HEK293 (cell line): ENCODE data around the gene ZCCHC24.

Experiments used
- CTCF ChIA-PET: fragments of 350-600 bp; formaldehyde crosslinking; extraction: SDS; loops from one replicate; lab custom pipeline; 2021; ENCODE audit warnings: antibody characterized with exemption; lab: Yijun Ruan, JAX
- POLR2A ChIA-PET: fragments of 300-600 bp; formaldehyde crosslinking; extraction: SDS; loops from one replicate; lab custom pipeline; 2020; ENCODE audit warnings: antibody characterized with exemption, inconsistent platforms; lab: Yijun Ruan, JAX
- H3K27ac ChIP-seq: fragments of 200-500 bp; sonication (Bioruptor generic); 2 replicates; pipeline ENCODE4 v1.5.1; 2014; ENCODE audit warnings: low read depth, low read length, control low read depth, inconsistent platforms; ENCODE audit errors: extremely low read depth
- H3K36me3 ChIP-seq, 2 experiments: fragments of 200-500 bp in 1 of 2; sonication (Bioruptor generic) in 1 of 2; 1 replicate in 1 of 2; 2 replicates in 1 of 2; pipeline ENCODE4 v1.5.1; 2014 to 2017; ENCODE audit warnings: inconsistent platforms in 2 of 2, low read length in 2 of 2; ENCODE audit not compliant: control insufficient read depth in 2 of 2, insufficient read depth in 1 of 2
- H3K4me1 ChIP-seq: fragments of 200-500 bp; sonication (Bioruptor generic); 2 replicates; pipeline ENCODE4 v1.5.1; 2014; ENCODE audit warnings: mild to moderate bottlenecking, low read length, inconsistent platforms; ENCODE audit not compliant: control insufficient read depth, insufficient read depth
- H3K4me3 ChIP-seq: 2 replicates; pipeline ENCODE4 v1.5.1; 2011; ENCODE audit warnings: low read depth, mild to moderate bottlenecking, control low read depth, low read length, moderate library complexity
- H3K9me3 ChIP-seq: fragments of 200-500 bp; sonication (Bioruptor generic); 2 replicates; pipeline ENCODE4 v1.5.1; 2014; ENCODE audit warnings: low read depth, low read length, inconsistent platforms; ENCODE audit not compliant: control insufficient read depth, insufficient read depth
- FEZF1 ChIP-seq: fragments of 450-650 bp; formaldehyde crosslinking; IDR thresholded peaks from 2 replicates; pipeline ENCODE4 v1.5.1; 2016; ENCODE audit warnings: missing biosample characterization, missing genetic modification characterization
- PRDM1 ChIP-seq: fragments of 450-650 bp; formaldehyde crosslinking; IDR thresholded peaks from 2 replicates; pipeline ENCODE4; 2016; ENCODE audit warnings: missing biosample characterization, missing genetic modification characterization
- RBAK ChIP-seq: fragments of 450-650 bp; formaldehyde crosslinking; IDR thresholded peaks from 2 replicates; pipeline ENCODE4 v1.5.1; 2016; ENCODE audit warnings: missing biosample characterization, missing genetic modification characterization
- TCF7L2 ChIP-seq: IDR thresholded peaks from 2 replicates; pipeline ENCODE4 v1.6.1; 2011; ENCODE audit warnings: low read depth, mild to moderate bottlenecking, inconsistent platforms, low read length, moderate library complexity, borderline replicate concordance
- ZFP37 ChIP-seq: fragments of 450-650 bp; formaldehyde crosslinking; IDR thresholded peaks from 2 replicates; pipeline ENCODE4 v1.5.1; 2016; ENCODE audit warnings: missing biosample characterization, missing genetic modification characterization
- ZFP41 ChIP-seq: fragments of 450-650 bp; formaldehyde crosslinking; IDR thresholded peaks from 2 replicates; pipeline ENCODE4 v1.5.1; 2016; ENCODE audit warnings: missing biosample characterization, missing genetic modification characterization, borderline replicate concordance
- ZNF10 ChIP-seq: fragments of 450-650 bp; formaldehyde crosslinking; IDR thresholded peaks from 2 replicates; pipeline ENCODE4 v1.5.1; 2017; ENCODE audit warnings: missing biosample characterization, missing genetic modification characterization
- ZNF114 ChIP-seq: fragments of 450-650 bp; formaldehyde crosslinking; IDR thresholded peaks from 2 replicates; pipeline ENCODE4 v1.5.0; 2017; ENCODE audit warnings: missing biosample characterization, missing genetic modification characterization
- ZNF133 ChIP-seq: fragments of 450-650 bp; formaldehyde crosslinking; IDR thresholded peaks from 2 replicates; pipeline ENCODE4 v1.5.1; 2016; ENCODE audit warnings: missing biosample characterization, missing genetic modification characterization
- ZNF174 ChIP-seq: fragments of 450-650 bp; formaldehyde crosslinking; IDR thresholded peaks from 2 replicates; pipeline ENCODE4 v1.5.0; 2017; ENCODE audit warnings: missing biosample characterization, mild to moderate bottlenecking, missing genetic modification characterization
- ZNF2 ChIP-seq: fragments of 450-650 bp; formaldehyde crosslinking; IDR thresholded peaks from 2 replicates; pipeline ENCODE4 v1.5.1; 2016; ENCODE audit warnings: missing biosample characterization, missing genetic modification characterization
- ZNF311 ChIP-seq: fragments of 450-650 bp; formaldehyde crosslinking; IDR thresholded peaks from 2 replicates; pipeline ENCODE4 v1.5.1; 2017; ENCODE audit warnings: missing biosample characterization, missing genetic modification characterization, borderline replicate concordance
- ZNF510 ChIP-seq: fragments of 450-650 bp; formaldehyde crosslinking; IDR thresholded peaks from 2 replicates; pipeline ENCODE4 v1.5.1; 2018; ENCODE audit warnings: mild to moderate bottlenecking, missing genetic modification characterization, missing biosample characterization; ENCODE audit not compliant: insufficient replicate concordance
- ZNF571 ChIP-seq: fragments of 450-650 bp; formaldehyde crosslinking; IDR thresholded peaks from 2 replicates; pipeline ENCODE4 v1.5.0; 2017; ENCODE audit warnings: missing biosample characterization, missing genetic modification characterization
- ZNF701 ChIP-seq: fragments of 450-650 bp; formaldehyde crosslinking; IDR thresholded peaks from 2 replicates; pipeline ENCODE4 v1.5.1; 2016; ENCODE audit warnings: missing biosample characterization, missing genetic modification characterization
- ZNF707 ChIP-seq: fragments of 450-650 bp; formaldehyde crosslinking; IDR thresholded peaks from 2 replicates; pipeline ENCODE4 v1.5.1; 2016; ENCODE audit warnings: missing biosample characterization, missing genetic modification characterization
- ZNF785 ChIP-seq: fragments of 450-650 bp; formaldehyde crosslinking; IDR thresholded peaks from 2 replicates; pipeline ENCODE4 v1.5.1; 2016; ENCODE audit warnings: missing biosample characterization, missing genetic modification characterization
- ZNF830 ChIP-seq: fragments of 450-650 bp; IDR thresholded peaks from 2 replicates; pipeline ENCODE4 v1.5.0; 2018; ENCODE audit warnings: missing biosample characterization, missing genetic modification characterization, low read depth, mild to moderate bottlenecking, moderate library complexity
- TF ChIP-seq, protein P1 (sequence below): sonication (generic); formaldehyde crosslinking; IDR thresholded peaks from 2 replicates; pipeline ENCODE4 v1.8.1; 2022; ENCODE audit warnings: mild to moderate bottlenecking, moderate library complexity, missing genetic modification reagents
- TF ChIP-seq, protein P2 (sequence below): fragments of 450-650 bp; formaldehyde crosslinking; IDR thresholded peaks from 2 replicates; pipeline ENCODE4 v1.5.1; 2016; ENCODE audit warnings: missing biosample characterization, missing genetic modification characterization
- TF ChIP-seq, protein P3 (sequence below): fragments of 450-650 bp; formaldehyde crosslinking; IDR thresholded peaks from 2 replicates; pipeline ENCODE4 v1.5.1; 2016; ENCODE audit warnings: missing biosample characterization, missing genetic modification characterization

ZCCHC24 gene

DNA sequence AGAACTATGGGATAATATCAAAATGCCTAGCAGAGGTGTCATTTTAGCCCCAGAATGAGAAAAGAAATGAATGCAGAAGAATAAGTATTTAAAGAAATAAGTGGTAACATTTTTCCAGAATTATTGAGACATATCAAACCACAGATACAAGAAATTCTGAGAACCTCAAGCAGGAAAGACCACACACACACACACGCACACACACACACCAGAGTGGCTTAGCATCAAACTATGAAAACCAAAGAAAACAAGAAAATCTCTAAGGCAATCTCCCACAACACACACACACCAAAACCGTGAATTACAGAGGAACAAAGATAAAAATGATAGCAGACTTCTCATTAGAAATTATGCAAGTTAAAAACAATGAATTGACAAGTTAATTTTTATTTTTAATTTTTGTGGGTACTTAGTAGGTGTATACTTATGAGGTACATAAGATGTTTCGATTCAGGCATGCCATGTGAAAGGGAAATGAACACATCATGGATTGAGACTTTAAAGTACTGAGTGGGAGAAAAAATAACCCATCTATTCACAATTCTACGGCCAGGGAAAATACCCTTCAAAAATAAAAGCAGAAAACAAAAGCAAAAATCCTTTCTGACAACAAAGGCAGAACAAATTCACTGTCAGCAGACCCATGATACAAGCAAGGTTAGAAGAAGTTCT is 83.6 kb downstream of the ZCCHC24 start:
- H3K27ac ChIP-seq, result no peak overlapping the region
- ChIA-PET CTCF (interaction anchor here (1.9 kb wide), 1 partner anchor 13 kb away, joined by 7 read pairs; no protein-coding TSS in a partner anchor), POLR2A (no interaction called here)
- no peaks in the 10 kb centered on the region for H3K9me3 ChIP-seq
- no peaks in the 10 kb centered on the region for H3K4me1 ChIP-seq
- no peak overlapping the region for H3K4me3 ChIP-seq
- TF ChIP-seq PRDM1 (tag by site-specific recombination) (peak; percentile 41; the same call in 1 of the 2 replicates), ZNF174 (tag by site-specific recombination) (no peak)
- no peaks in the 10 kb centered on the region for H3K36me3 ChIP-seq

DNA sequence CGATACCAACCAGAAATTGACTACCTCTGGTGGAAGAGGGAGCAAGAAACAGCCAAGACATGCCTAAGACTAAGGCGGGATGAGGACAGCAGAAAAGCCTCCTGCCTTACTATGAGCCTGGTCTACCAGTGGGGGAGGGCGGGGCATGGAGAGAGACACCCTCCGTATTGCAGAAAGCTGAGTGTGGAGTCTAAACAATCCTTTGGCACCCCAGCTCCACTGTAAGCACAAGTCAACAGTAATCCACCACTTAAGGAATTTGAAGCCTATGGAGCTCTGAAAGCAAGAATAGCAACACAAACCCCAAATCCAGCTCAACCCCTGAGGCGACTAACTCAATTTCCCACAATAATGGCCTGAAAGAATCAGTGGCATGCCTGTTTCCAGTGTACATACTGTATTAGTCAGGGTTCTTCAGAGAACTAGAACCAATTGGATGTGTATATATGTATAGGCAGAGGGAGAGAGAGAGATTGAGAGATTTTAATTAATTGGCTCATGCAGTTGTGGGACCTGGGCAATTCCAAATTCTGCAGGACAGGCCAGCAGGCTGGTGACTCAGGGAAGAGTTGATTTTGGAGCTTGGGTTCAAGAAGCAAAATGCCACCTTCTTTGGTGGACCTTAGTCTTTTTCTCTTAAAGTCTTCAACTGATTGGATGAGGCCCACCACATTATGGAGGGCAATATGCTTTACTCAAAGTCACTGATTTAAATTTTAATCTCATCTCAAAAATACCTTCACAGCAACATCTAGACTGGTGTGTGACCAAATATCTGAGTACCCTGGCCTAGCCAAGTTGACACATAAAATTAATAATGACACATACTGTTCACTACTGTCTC is 84.7 kb downstream of the ZCCHC24 start:
- CTCF ChIA-PET, result interaction anchor here (1.8 to 1.9 kb wide), 2 partner anchors 14 kb away, joined by 4 to 7 read pairs; no protein-coding TSS in a partner anchor
- Histone ChIP-seq H3K9me3 (no peaks in the 10 kb centered on the region), H3K4me1 (no peaks in the 10 kb centered on the region), H3K36me3 (peaks cover 0 to 8% of the 10 kb centered on the region in 2 experiments; a peak in 1 of 3 replicates), H3K4me3 (no peak overlapping the region), H3K27ac (no peak overlapping the region)
- POLR2A ChIA-PET, result no interaction called here
- peak; percentile 99 for TF ChIP-seq ZNF10
- TF ChIP-seq, protein P1, sequence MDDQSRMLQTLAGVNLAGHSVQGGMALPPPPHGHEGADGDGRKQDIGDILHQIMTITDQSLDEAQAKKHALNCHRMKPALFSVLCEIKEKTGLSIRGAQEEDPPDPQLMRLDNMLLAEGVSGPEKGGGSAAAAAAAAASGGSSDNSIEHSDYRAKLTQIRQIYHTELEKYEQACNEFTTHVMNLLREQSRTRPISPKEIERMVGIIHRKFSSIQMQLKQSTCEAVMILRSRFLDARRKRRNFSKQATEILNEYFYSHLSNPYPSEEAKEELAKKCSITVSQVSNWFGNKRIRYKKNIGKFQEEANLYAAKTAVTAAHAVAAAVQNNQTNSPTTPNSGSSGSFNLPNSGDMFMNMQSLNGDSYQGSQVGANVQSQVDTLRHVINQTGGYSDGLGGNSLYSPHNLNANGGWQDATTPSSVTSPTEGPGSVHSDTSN (CRISPR knock-in tag), result no peak

DNA sequence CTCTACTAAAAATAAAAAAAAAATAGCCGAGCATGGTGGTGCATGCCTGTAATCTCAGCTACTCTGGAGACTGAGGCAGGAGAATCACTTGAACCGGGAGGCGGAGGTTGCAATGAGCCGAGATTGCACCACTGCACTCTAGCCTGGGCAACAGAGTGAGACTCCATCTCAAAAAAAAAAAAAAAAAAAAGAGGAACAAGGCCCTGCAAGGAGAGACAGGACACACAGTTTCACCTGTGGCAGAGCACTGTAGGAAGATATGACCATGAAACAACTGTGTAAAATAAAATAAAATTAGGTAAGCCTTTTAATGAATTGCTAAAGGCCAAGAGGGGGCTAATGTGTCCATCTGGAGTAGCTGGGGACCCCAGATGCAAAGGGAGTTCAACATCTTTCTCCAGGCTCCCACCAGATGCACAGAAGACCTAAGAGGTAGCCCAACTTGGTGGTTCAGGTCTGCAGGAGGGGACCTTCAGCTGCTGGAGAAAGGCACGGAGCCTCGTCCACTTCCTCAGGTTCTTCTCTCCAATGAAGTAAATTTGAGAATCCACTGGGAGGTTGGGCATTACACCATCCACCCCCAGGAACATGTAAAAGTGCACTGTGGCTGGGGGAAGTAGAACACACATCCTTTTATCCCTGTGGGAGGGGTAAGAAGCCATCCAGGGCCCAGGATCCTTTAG is 85.5 kb downstream of the ZCCHC24 start:
- Histone ChIP-seq H3K9me3 (no peaks in the 10 kb centered on the region), H3K4me1 (no peaks in the 10 kb centered on the region), H3K4me3 (no peak overlapping the region), H3K27ac (no peak overlapping the region), H3K36me3 (peaks cover 4 to 16% of the 10 kb centered on the region in 2 experiments; a peak in 2 of 3 replicates)
- TF ChIP-seq ZNF707 (tag by site-specific recombination), result no peak
- TF ChIP-seq ZFP41 (tag by site-specific recombination), result no peak
- TF ChIP-seq ZNF114 (tag by site-specific recombination), result no peak
- ChIA-PET CTCF (interaction anchor here (0.6 to 1.9 kb wide), 5 partner anchors 12 to 15 kb away, joined by 3 to 7 read pairs (median 4); no protein-coding TSS in a partner anchor), POLR2A (interaction anchor here (1.0 kb wide), 1 partner anchor 12 kb away, joined by 5 read pairs; no protein-coding TSS in a partner anchor)

DNA sequence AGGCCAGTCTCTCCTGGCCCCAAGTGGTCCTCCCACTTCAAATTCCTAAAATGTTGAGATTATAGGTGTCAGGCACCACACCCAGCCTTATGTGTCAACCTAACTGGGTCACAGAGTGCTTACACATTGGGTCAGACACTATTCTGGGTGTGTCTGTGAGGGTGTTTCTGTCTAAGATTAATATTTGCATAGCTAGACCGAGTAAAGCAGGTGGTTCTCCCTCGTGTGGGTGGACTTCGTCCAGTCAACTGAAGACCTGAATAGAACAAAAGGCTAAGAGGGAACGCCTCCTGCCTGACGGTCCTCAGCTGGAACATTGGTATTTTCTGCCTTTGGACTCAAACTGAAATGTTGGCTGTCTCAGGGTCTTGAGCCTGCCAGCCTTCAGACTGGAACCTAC is 86.6 kb downstream of the ZCCHC24 start:
- Histone ChIP-seq H3K4me3 (no peak overlapping the region), H3K36me3 (peaks cover 7 to 27% of the 10 kb centered on the region in 2 experiments; a peak in 2 of 3 replicates), H3K27ac (no peak overlapping the region), H3K9me3 (no peaks in the 10 kb centered on the region), H3K4me1 (no peaks in the 10 kb centered on the region)
- POLR2A ChIA-PET, result interaction anchor here (1.0 kb wide), 1 partner anchor 11 kb away, joined by 9 read pairs; no protein-coding TSS in a partner anchor
- CTCF ChIA-PET, result interaction anchor here (0.6 to 1.4 kb wide), 5 partner anchors 8 to 16 kb away, joined by 3 to 6 read pairs (median 4); no protein-coding TSS in a partner anchor
- no peak for TF ChIP-seq ZNF10
- TF ChIP-seq ZNF830, result no peak
- no peak for TF ChIP-seq ZNF701
- no peak for TF ChIP-seq ZNF2 (tag by site-specific recombination)
- no peak for TF ChIP-seq FEZF1 (tag by site-specific recombination)
- no peak for TF ChIP-seq ZNF311
- TF ChIP-seq ZNF133 (tag by site-specific recombination), result no peak
- TF ChIP-seq ZFP37 (tag by site-specific recombination), result no peak
- TF ChIP-seq TCF7L2, result no peak
- TF ChIP-seq, protein P2, sequence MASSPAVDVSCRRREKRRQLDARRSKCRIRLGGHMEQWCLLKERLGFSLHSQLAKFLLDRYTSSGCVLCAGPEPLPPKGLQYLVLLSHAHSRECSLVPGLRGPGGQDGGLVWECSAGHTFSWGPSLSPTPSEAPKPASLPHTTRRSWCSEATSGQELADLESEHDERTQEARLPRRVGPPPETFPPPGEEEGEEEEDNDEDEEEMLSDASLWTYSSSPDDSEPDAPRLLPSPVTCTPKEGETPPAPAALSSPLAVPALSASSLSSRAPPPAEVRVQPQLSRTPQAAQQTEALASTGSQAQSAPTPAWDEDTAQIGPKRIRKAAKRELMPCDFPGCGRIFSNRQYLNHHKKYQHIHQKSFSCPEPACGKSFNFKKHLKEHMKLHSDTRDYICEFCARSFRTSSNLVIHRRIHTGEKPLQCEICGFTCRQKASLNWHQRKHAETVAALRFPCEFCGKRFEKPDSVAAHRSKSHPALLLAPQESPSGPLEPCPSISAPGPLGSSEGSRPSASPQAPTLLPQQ (tag by site-specific recombination), result no peak
- no peak for TF ChIP-seq ZNF510 (tag by site-specific recombination)
- TF ChIP-seq, protein P3, sequence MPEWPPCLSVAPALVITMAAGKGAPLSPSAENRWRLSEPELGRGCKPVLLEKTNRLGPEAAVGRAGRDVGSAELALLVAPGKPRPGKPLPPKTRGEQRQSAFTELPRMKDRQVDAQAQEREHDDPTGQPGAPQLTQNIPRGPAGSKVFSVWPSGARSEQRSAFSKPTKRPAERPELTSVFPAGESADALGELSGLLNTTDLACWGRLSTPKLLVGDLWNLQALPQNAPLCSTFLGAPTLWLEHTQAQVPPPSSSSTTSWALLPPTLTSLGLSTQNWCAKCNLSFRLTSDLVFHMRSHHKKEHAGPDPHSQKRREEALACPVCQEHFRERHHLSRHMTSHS (tag by site-specific recombination), result no peak
- no peak for TF ChIP-seq ZNF785 (tag by site-specific recombination)
- no peak for TF ChIP-seq ZNF114 (tag by site-specific recombination)
- TF ChIP-seq RBAK (tag by site-specific recombination), result no peak
- no peak for TF ChIP-seq ZNF571 (tag by site-specific recombination)
